ENCODE results near the gene SOX21.
A peak's percentile ranks its signal among the peaks of the same experiment; 100 is the strongest.

GRCh38 chr13:94716016-94716415 lies 3.7 kb upstream of the SOX21 start:
- TF ChIP-seq MAX (IDR thresholded peaks at IDR 0.05) (no peak), EP300 (IDR thresholded peaks at IDR 0.05) (no peak), POLR2A (IDR thresholded peaks at IDR 0.05; ENCODE audit: low read length) (no peak), USF2 (IDR thresholded peaks at IDR 0.05) (no peak), CEBPB (IDR thresholded peaks at IDR 0.05) (no peak), MYC (IDR thresholded peaks at IDR 0.05; ENCODE audit: borderline replicate concordance, low read length) (no peak), TP53 (CRISPR knock-in tag; IDR thresholded peaks at IDR 0.05) (no peak), ESRRA (IDR thresholded peaks at IDR 0.05; ENCODE audit: borderline replicate concordance, low read length) (no peak), REST (IDR thresholded peaks at IDR 0.05) (no peak), CHD2 (IDR thresholded peaks at IDR 0.05; ENCODE audit: low read length, partially characterized antibody) (no peak), RAD21 (conservative IDR thresholded peaks at IDR 0.05 in 1 of 2, IDR thresholded peaks at IDR 0.05 in 1 of 2) (peak; percentile 28 to 41; a peak in 4 of 5 replicates)
- TF ChIP-seq, protein P1, sequence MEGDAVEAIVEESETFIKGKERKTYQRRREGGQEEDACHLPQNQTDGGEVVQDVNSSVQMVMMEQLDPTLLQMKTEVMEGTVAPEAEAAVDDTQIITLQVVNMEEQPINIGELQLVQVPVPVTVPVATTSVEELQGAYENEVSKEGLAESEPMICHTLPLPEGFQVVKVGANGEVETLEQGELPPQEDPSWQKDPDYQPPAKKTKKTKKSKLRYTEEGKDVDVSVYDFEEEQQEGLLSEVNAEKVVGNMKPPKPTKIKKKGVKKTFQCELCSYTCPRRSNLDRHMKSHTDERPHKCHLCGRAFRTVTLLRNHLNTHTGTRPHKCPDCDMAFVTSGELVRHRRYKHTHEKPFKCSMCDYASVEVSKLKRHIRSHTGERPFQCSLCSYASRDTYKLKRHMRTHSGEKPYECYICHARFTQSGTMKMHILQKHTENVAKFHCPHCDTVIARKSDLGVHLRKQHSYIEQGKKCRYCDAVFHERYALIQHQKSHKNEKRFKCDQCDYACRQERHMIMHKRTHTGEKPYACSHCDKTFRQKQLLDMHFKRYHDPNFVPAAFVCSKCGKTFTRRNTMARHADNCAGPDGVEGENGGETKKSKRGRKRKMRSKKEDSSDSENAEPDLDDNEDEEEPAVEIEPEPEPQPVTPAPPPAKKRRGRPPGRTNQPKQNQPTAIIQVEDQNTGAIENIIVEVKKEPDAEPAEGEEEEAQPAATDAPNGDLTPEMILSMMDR (IDR thresholded peaks at IDR 0.05): peak; percentile 32
- TF ChIP-seq, protein P2, sequence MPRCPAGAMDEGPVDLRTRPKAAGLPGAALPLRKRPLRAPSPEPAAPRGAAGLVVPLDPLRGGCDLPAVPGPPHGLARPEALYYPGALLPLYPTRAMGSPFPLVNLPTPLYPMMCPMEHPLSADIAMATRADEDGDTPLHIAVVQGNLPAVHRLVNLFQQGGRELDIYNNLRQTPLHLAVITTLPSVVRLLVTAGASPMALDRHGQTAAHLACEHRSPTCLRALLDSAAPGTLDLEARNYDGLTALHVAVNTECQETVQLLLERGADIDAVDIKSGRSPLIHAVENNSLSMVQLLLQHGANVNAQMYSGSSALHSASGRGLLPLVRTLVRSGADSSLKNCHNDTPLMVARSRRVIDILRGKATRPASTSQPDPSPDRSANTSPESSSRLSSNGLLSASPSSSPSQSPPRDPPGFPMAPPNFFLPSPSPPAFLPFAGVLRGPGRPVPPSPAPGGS (IDR thresholded peaks at IDR 0.05): no peak

Measured in A549 (cell line).